ENCODE results near the gene DPP6. TPM values are rescaled to one million over a fixed set of nuclear protein-coding genes. Genes with fewer than 3 reads are reported as not detected.

DPP6 gene
- polyA plus RNA-seq, 1 donor (not counting 4 experiments of a cell fraction or from before 2014, with no cell fraction given) = not detected

GRCh38 chr7:154781369-154782303 is 729.4 kb downstream of the DPP6 start:
- DNase-seq (ENCODE audit: low read depth, low spot score) (no peak), FAIRE-seq (no peak)

GRCh38 chr7:154783281-154783909 is 731.2 kb downstream of the DPP6 start:
- H3K79me2 ChIP-seq (ENCODE audit: control insufficient read depth, insufficient read depth, low read length) = no peaks in the 10 kb centered on the region
- H4K20me1 ChIP-seq (ENCODE audit: control insufficient read depth, extremely low read depth, insufficient read depth, low read length) = no peaks in the 10 kb centered on the region
- dilution Hi-C loops (cut with MboI; ENCODE audit: extremely low pct_ligation_motif_present, low sequenced_read_pairs) = no loop called here
- no peaks in the 10 kb centered on the region for H3K4me1 ChIP-seq (ENCODE audit: control insufficient read depth, extremely low read depth, insufficient read depth, low read length)
- no peaks in the 10 kb centered on the region for H3K27me3 ChIP-seq (ENCODE audit: control insufficient read depth, extremely low read depth, insufficient read depth, low read length)
- peaks cover 11% of the 10 kb centered on the region for H3K9me3 ChIP-seq (ENCODE audit: control insufficient read depth, low read depth, low read length)
- H2AFZ ChIP-seq (ENCODE audit: control insufficient read depth, low read length) = no peak overlapping the region
- TF ChIP-seq EZH2 (IDR thresholded peaks at IDR 0.05; ENCODE audit: low read length) (no peak), CTCF (optimal IDR thresholded peaks at IDR 0.05 in 1 of 3, IDR thresholded peaks at IDR 0.05 in 1 of 3, conservative IDR thresholded peaks at IDR 0.05 in 1 of 3; ENCODE audit: extremely low read depth in 1 of 3, insufficient read depth in 2 of 3, low read length in 3 of 3) (no peak)
- H3K27ac ChIP-seq (ENCODE audit: control insufficient read depth, insufficient read depth, low read length) = no peak overlapping the region
- no peaks in the 10 kb centered on the region for H3K9me1 ChIP-seq (ENCODE audit: control insufficient read depth, extremely low read depth, insufficient read depth, low read length)
- no peak overlapping the region for H3K4me2 ChIP-seq (ENCODE audit: control insufficient read depth, extremely low read depth, insufficient read depth, low read depth, low read length)
- no peak overlapping the region for H3K4me3 ChIP-seq (ENCODE audit: control insufficient read depth in 2 of 3, extremely low read depth in 1 of 3, insufficient read depth in 2 of 3, low read depth in 1 of 3, low read length in 3 of 3)
- H3K36me3 ChIP-seq (ENCODE audit: control insufficient read depth in 2 of 2, extremely low read depth in 1 of 2, insufficient read depth in 2 of 2, low read length in 2 of 2) = no peaks in the 10 kb centered on the region
- no peak for FAIRE-seq
- DNase-seq (ENCODE audit: low read depth, low spot score) = no peak
- H3K9ac ChIP-seq (ENCODE audit: control insufficient read depth, extremely low read depth, insufficient read depth, low read length) = no peak overlapping the region

More at GRCh38 chr7:154781369-154782303, 729.4 kb downstream of the DPP6 start:
- dilution Hi-C loops (cut with MboI; ENCODE audit: extremely low pct_ligation_motif_present, low sequenced_read_pairs) = no loop called here
- Histone ChIP-seq H3K27ac (ENCODE audit: control insufficient read depth, insufficient read depth, low read length) (no peak overlapping the region), H3K9ac (ENCODE audit: control insufficient read depth, extremely low read depth, insufficient read depth, low read length) (no peak overlapping the region), H3K36me3 (ENCODE audit: control insufficient read depth in 2 of 2, extremely low read depth in 1 of 2, insufficient read depth in 2 of 2, low read length in 2 of 2) (no peaks in the 10 kb centered on the region), H3K4me1 (ENCODE audit: control insufficient read depth, extremely low read depth, insufficient read depth, low read length) (no peaks in the 10 kb centered on the region), H3K4me2 (ENCODE audit: control insufficient read depth, extremely low read depth, insufficient read depth, low read depth, low read length) (no peak overlapping the region), H3K27me3 (ENCODE audit: control insufficient read depth, extremely low read depth, insufficient read depth, low read length) (no peaks in the 10 kb centered on the region), H2AFZ (ENCODE audit: control insufficient read depth, low read length) (no peak overlapping the region), H3K9me3 (ENCODE audit: control insufficient read depth, low read depth, low read length) (peaks cover 13% of the 10 kb centered on the region), H3K4me3 (ENCODE audit: control insufficient read depth in 2 of 3, extremely low read depth in 1 of 3, insufficient read depth in 2 of 3, low read depth in 1 of 3, low read length in 3 of 3) (no peak overlapping the region), H4K20me1 (ENCODE audit: control insufficient read depth, extremely low read depth, insufficient read depth, low read length) (no peaks in the 10 kb centered on the region), H3K79me2 (ENCODE audit: control insufficient read depth, insufficient read depth, low read length) (no peaks in the 10 kb centered on the region), H3K9me1 (ENCODE audit: control insufficient read depth, extremely low read depth, insufficient read depth, low read length) (no peaks in the 10 kb centered on the region)
- TF ChIP-seq EZH2 (IDR thresholded peaks at IDR 0.05; ENCODE audit: low read length) = no peak
- TF ChIP-seq CTCF (optimal IDR thresholded peaks at IDR 0.05 in 1 of 3, IDR thresholded peaks at IDR 0.05 in 1 of 3, conservative IDR thresholded peaks at IDR 0.05 in 1 of 3; ENCODE audit: extremely low read depth in 1 of 3, insufficient read depth in 2 of 3, low read length in 3 of 3) = no peak

Data from keratinocyte (primary cell).